Psoas muscle (tissue), 8 donors: ENCODE measurements around the gene NLGN1. TPM values are rescaled to one million over a fixed set of nuclear protein-coding genes. Genes with fewer than 3 reads are reported as not detected.

Experiments
- ATAC-seq, 4 donors: fragments of 200-7000 bp; cut with Tn5 transposase; one replicate each; pipeline ENCODE4 v1.9.1; 2020; ENCODE audit warnings: moderate library complexity in 3 of 4, mild to moderate bottlenecking in 2 of 4
- DNase-seq, 2 donors: peaks; one replicate each; pipeline ENCODE4 v3.0.0-alpha.2; 2020
- H3K27ac ChIP-seq: fragments of 200-600 bp; one replicate; pipeline ENCODE4 v1.8.0; 2022
- H3K27me3 ChIP-seq, 3 donors: fragments of 200-600 bp in 1 of 3; one replicate each; pipeline versions ENCODE4 v1.6.1 to v1.8.0; 2013 to 2022; ENCODE audit warnings: low read length in 2 of 3, mild to moderate bottlenecking in 2 of 3, moderate library complexity in 1 of 3; ENCODE audit not compliant: insufficient read depth in 3 of 3
- H3K36me3 ChIP-seq, 2 donors: fragments of 200-600 bp in 1 of 2; one replicate each; pipeline versions ENCODE4 v1.6.1 to v1.8.0; 2013 to 2022; ENCODE audit warnings: low read depth in 1 of 2, mild to moderate bottlenecking in 1 of 2, moderate library complexity in 1 of 2; ENCODE audit not compliant: insufficient read depth in 1 of 2
- H3K4me1 ChIP-seq: fragments of 200-600 bp; one replicate; pipeline ENCODE4 v1.8.0; 2022
- H3K4me3 ChIP-seq: fragments of 200-600 bp; one replicate; pipeline ENCODE4 v1.8.0; 2022; ENCODE audit warnings: mild to moderate bottlenecking
- H3K9me3 ChIP-seq: fragments of 200-600 bp; one replicate; pipeline ENCODE4 v1.8.0; 2022
- CTCF ChIP-seq: fragments of 200-600 bp; IDR thresholded peaks from one replicate; pipeline ENCODE4 v1.8.0; 2022; ENCODE audit warnings: antibody characterized with exemption
- whole genome bisulfite sequencing, 3 donors: extraction: QIAGEN DNeasy Blood & Tissue Kit; methylation state at CpG; one replicate each; pipeline versions ENCODE4 v1.1.6 to v1.1.7; 2013; 5-methylcytosine and 5-hydroxymethylcytosine counted together
- intact Hi-C, 2 donors: fragments of 100-400 bp; cut with DNase I; formaldehyde crosslinking; loops; one replicate each; pipeline versions ENCODE4 v1.11.0 to v1.14.2; 2022
- polyA plus RNA-seq, 3 donors: library from polyadenylated mRNA; stranded (reverse); fragments of 200-250 nt; gene quantifications; one replicate each; pipeline ENCODE4 v1.2.3, GENCODE V29; 2013
- total RNA-seq, 4 donors: library from RNA; stranded (reverse); fragmentation: NEBNext Ultra II Directional in 2 of 4; extraction: Animal tissue kit (Norgen Biotek cat#: 25700) in 2 of 4; gene quantifications; one replicate each; pipeline versions ENCODE4 v1.2.1 to v1.2.4, GENCODE V29; 2021 to 2023
- donor health status: healthy with polysubstance abuse.
- donor health status: DM: no; HTN: no; CAD: no; lungs with moderate emphysema.
- donor health status: Bipolar disorder and iron deficiency.
- donor health status: healthy.
- donor health status: DM: yes; HTN: yes; CAD: no.
- donor health status: DM: no; HTN: no; CAD: no.
- donor health status: DM: no; HTN: no; CAD: no.
- donor health status: DM: yes; HTN: yes; CAD: no.

The NLGN1 gene
- total and polyA plus RNA-seq, 7 donors = 0.04 to 1.0 (median 0.54) TPM

DNA sequence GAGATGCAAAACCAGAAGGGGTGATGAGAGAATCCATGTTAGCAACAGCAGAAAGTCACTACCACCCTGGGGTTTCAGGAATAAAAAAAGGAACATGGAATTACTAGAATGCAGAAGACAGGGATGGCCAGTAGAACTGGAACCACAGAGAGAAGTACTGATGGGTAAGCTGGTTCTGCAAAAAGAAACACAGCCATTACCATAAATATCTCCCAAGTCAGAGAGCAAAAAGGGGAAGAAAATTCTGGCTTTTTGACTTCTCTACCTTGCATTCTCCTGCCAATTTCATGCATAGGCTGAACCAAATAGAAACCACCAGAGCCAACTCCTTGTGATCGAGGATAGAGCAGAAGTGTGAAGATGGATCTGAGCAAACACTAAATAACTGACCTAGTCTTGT is 911.2 kb downstream of the NLGN1 start:
- no peaks in the 10 kb centered on the region for H3K4me1 ChIP-seq
- intact Hi-C loops = no loop called here
- TF ChIP-seq CTCF = no peak
- no peaks in the 10 kb centered on the region for H3K36me3 ChIP-seq
- H3K27me3 ChIP-seq = no peaks in the 10 kb centered on the region
- H3K27ac ChIP-seq = no peak overlapping the region
- H3K9me3 ChIP-seq = no peaks in the 10 kb centered on the region
- DNase-seq = no peak
- WGBS, 3 donors = 83 to 84% (median 83%) methylated on average over 1 of the region's 1 CpG
- ATAC-seq = no peak
- no peak overlapping the region for H3K4me3 ChIP-seq

GRCh38 chr3:174310475-174310983 is 913.0 kb downstream of the NLGN1 start:
- DNase-seq (no peak), ATAC-seq (no peak)
- intact Hi-C loops = no loop called here
- Histone ChIP-seq H3K36me3 (no peaks in the 10 kb centered on the region), H3K4me3 (no peak overlapping the region), H3K9me3 (no peaks in the 10 kb centered on the region), H3K27ac (no peak overlapping the region), H3K4me1 (no peaks in the 10 kb centered on the region), H3K27me3 (no peaks in the 10 kb centered on the region)
- 65 to 74% (median 73%) methylated on average over 7 of the region's 7 CpGs for WGBS, 3 donors
- no peak for TF ChIP-seq CTCF

DNA sequence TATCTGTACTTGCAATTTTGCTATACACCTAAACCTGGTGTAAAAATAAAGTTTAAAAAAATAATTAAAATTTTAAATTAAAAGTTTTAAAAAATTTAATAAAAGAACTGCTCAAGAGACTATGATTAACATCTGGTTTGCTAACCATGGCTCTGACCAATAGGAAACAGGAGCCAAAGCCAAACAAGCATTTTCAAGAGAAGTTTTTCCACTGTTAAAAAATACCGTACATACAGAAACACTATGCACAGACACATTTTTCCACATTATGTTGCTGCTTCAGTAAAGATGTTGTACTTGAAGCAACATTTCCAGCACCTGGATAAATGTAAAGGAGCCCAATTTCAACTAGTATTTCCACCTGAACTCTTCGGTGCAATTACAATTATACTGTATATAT is 917.7 kb downstream of the NLGN1 start:
- Histone ChIP-seq H3K9me3 (peaks cover 3% of the 10 kb centered on the region), H3K27ac (no peak overlapping the region), H3K4me3 (no peak overlapping the region), H3K27me3 (no peaks in the 10 kb centered on the region), H3K36me3 (no peaks in the 10 kb centered on the region), H3K4me1 (no peaks in the 10 kb centered on the region)
- 71 to 89% (median 88%) methylated on average over 2 of the region's 2 CpGs for WGBS, 3 donors
- no peak for TF ChIP-seq CTCF
- DNase-seq (no peak), ATAC-seq (no peak)
- intact Hi-C loops = no loop called here

DNA sequence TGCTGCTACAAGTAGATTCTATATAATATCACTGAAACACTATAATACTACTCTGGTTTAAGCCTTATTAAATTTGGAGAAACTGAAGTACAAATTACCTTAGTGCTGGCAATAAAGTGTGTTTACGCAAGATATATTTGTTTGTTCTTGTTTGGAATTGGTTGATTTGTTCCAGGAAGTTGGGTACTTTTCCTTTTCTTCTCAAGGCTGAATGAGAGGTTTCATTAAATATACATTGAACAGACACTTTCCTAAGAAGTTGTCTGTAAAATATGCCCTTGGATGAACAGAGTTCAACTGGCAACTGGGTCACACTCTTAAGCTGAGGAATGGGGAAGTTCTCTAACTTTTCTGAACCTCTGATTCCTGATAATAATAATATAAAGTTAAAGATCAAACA is 919.5 kb downstream of the NLGN1 start:
- H3K36me3 ChIP-seq = no peaks in the 10 kb centered on the region
- TF ChIP-seq CTCF = no peak
- no peak for ATAC-seq
- H3K27me3 ChIP-seq = no peaks in the 10 kb centered on the region
- H3K4me1 ChIP-seq = no peaks in the 10 kb centered on the region
- no peak overlapping the region for H3K4me3 ChIP-seq
- H3K9me3 ChIP-seq = peaks cover 10% of the 10 kb centered on the region
- WGBS, 3 donors = 91 to 100% (median 95%) methylated on average over 1 of the region's 1 CpG
- intact Hi-C loops = no loop called here
- no peak overlapping the region for H3K27ac ChIP-seq
- DNase-seq = no peak

- ATAC-seq (no peak), DNase-seq (no peak)
- intact Hi-C loops = no loop called here
- Histone ChIP-seq H3K36me3 (no peaks in the 10 kb centered on the region), H3K27ac (no peak overlapping the region), H3K27me3 (no peaks in the 10 kb centered on the region), H3K4me3 (no peak overlapping the region), H3K9me3 (peaks cover 10% of the 10 kb centered on the region), H3K4me1 (no peaks in the 10 kb centered on the region)
- no peak for TF ChIP-seq CTCF
- 82 to 88% (median 87%) methylated on average over 4 of the region's 4 CpGs for WGBS, 3 donors
Measured at GRCh38 chr3:174318181-174318580, 920.6 kb downstream of the NLGN1 start.
